DND-41 (cell line): ENCODE measurements around the gene ERCC6.

Source experiments
- ATAC-seq: fragments of 200-7000 bp; cut with Tn5 transposase; 3 replicates; pipeline ENCODE4 v1.9.1; 2021; ENCODE audit warnings: low read depth; ENCODE audit not compliant: insufficient read depth
- DNase-seq: peaks from one replicate; pipeline ENCODE4 v3.0.0-alpha.2; 2020
- H2AFZ ChIP-seq: 2 replicates; pipeline ENCODE4 v1.6.0; 2012; ENCODE audit warnings: low read depth, low read length
- H3K27ac ChIP-seq: 2 replicates; pipeline ENCODE4 v1.5.1; 2012; ENCODE audit warnings: low read length, inconsistent platforms
- H3K27me3 ChIP-seq: fragments of 200-600 bp; sonication (generic); 2 replicates; pipeline ENCODE4 v1.6.0; 2012; ENCODE audit warnings: low read length, mild to moderate bottlenecking, inconsistent platforms; ENCODE audit not compliant: insufficient read depth, poor library complexity
- H3K36me3 ChIP-seq: 2 replicates; pipeline ENCODE4 v1.5.1; 2012; ENCODE audit warnings: low read length, inconsistent platforms; ENCODE audit not compliant: insufficient read depth
- H3K4me1 ChIP-seq: 2 replicates; pipeline ENCODE4 v1.5.1; 2012; ENCODE audit warnings: mild to moderate bottlenecking, low read length; ENCODE audit not compliant: insufficient read depth
- H3K4me2 ChIP-seq: 2 replicates; pipeline ENCODE4 v1.6.0; 2012; ENCODE audit warnings: mild to moderate bottlenecking, moderate library complexity, low read length, inconsistent platforms; ENCODE audit not compliant: insufficient read depth
- H3K4me3 ChIP-seq, 2 experiments: fragments of 200-600 bp in 1 of 2; shearing (Covaris generic) in 1 of 2; 2 replicates each; pipeline ENCODE4 v1.5.1; 2012 to 2016; ENCODE audit warnings: inconsistent platforms in 2 of 2, low read length in 2 of 2, mild to moderate bottlenecking in 2 of 2, low read depth in 1 of 2, moderate library complexity in 1 of 2
- H3K79me2 ChIP-seq: 2 replicates; pipeline ENCODE4 v1.6.0; 2012; ENCODE audit warnings: low read length, inconsistent platforms; ENCODE audit not compliant: insufficient read depth
- H3K9ac ChIP-seq: 2 replicates; pipeline ENCODE4 v1.6.0; 2012; ENCODE audit warnings: low read depth, mild to moderate bottlenecking, inconsistent platforms, low read length, moderate library complexity
- H3K9me3 ChIP-seq: 2 replicates; pipeline ENCODE4 v1.5.1; 2012; ENCODE audit warnings: low read length, moderate library complexity, mild to moderate bottlenecking, inconsistent platforms; ENCODE audit not compliant: insufficient read depth, severe bottlenecking
- H4K20me1 ChIP-seq: 2 replicates; pipeline ENCODE4 v1.6.0; 2012; ENCODE audit warnings: low read length; ENCODE audit not compliant: insufficient read depth
- CTCF ChIP-seq: IDR thresholded peaks from 2 replicates; pipeline ENCODE4 v1.5.1; 2012; ENCODE audit warnings: borderline replicate concordance, low read length, moderate library complexity, mild to moderate bottlenecking; ENCODE audit not compliant: poor library complexity, severe bottlenecking; ENCODE audit errors: extremely low read depth
- EZH2 ChIP-seq: IDR thresholded peaks from 3 replicates; pipeline ENCODE4 v1.6.1; 2012; ENCODE audit warnings: borderline replicate concordance, low read depth, mild to moderate bottlenecking, moderate library complexity, low read length, inconsistent platforms; ENCODE audit not compliant: severe bottlenecking

ERCC6 gene

GRCh38 chr10:49527061-49527460 lies 11.9 kb downstream of the ERCC6 start:
- no peak for TF ChIP-seq EZH2
- TF ChIP-seq CTCF: no peak
- H3K4me3 ChIP-seq: no peak overlapping the region
- no peaks in the 10 kb centered on the region for H3K27me3 ChIP-seq
- H3K4me2 ChIP-seq: no peak overlapping the region
- no peak overlapping the region for H2AFZ ChIP-seq
- H3K79me2 ChIP-seq: no peaks in the 10 kb centered on the region
- ATAC-seq (no peak), DNase-seq (no peak)
- H3K27ac ChIP-seq: no peak overlapping the region
- H3K9me3 ChIP-seq: no peaks in the 10 kb centered on the region
- H3K9ac ChIP-seq: no peak overlapping the region
- peaks cover 67% of the 10 kb centered on the region for H3K36me3 ChIP-seq
- H3K4me1 ChIP-seq: no peaks in the 10 kb centered on the region
- peaks cover 5% of the 10 kb centered on the region for H4K20me1 ChIP-seq

- Histone ChIP-seq H3K36me3 (peaks cover 63% of the 10 kb centered on the region), H2AFZ (no peak overlapping the region), H3K9ac (no peak overlapping the region), H4K20me1 (peaks cover 4% of the 10 kb centered on the region), H3K27ac (no peak overlapping the region), H3K4me3 (no peak overlapping the region), H3K27me3 (no peaks in the 10 kb centered on the region), H3K4me2 (no peak overlapping the region), H3K4me1 (no peaks in the 10 kb centered on the region), H3K79me2 (no peaks in the 10 kb centered on the region), H3K9me3 (no peaks in the 10 kb centered on the region)
- DNase-seq: no peak
- ATAC-seq: no peak
- no peak for TF ChIP-seq CTCF
- no peak for TF ChIP-seq EZH2
Observed at GRCh38 chr10:49526619-49527018, 12.3 kb downstream of the ERCC6 start.

- peaks cover 49% of the 10 kb centered on the region for H3K36me3 ChIP-seq
- no peak overlapping the region for H2AFZ ChIP-seq
- H3K9me3 ChIP-seq: no peaks in the 10 kb centered on the region
- H3K27ac ChIP-seq: no peak overlapping the region
- H3K4me3 ChIP-seq: no peak overlapping the region
- no peak overlapping the region for H3K9ac ChIP-seq
- H4K20me1 ChIP-seq: peaks cover 2% of the 10 kb centered on the region
- H3K79me2 ChIP-seq: no peaks in the 10 kb centered on the region
- ATAC-seq (no peak), DNase-seq (no peak)
- H3K27me3 ChIP-seq: no peaks in the 10 kb centered on the region
- no peaks in the 10 kb centered on the region for H3K4me1 ChIP-seq
- H3K4me2 ChIP-seq: no peak overlapping the region
- TF ChIP-seq EZH2 (no peak), CTCF (no peak)
Observed at GRCh38 chr10:49524496-49524895, 14.4 kb downstream of the ERCC6 start.

- no peak for TF ChIP-seq CTCF
- TF ChIP-seq EZH2: no peak
- Histone ChIP-seq H3K9ac (no peak overlapping the region), H3K27ac (no peak overlapping the region), H3K36me3 (peaks cover 43% of the 10 kb centered on the region; the same call in 1 of the 2 replicates), H3K9me3 (no peaks in the 10 kb centered on the region), H4K20me1 (peaks cover 10% of the 10 kb centered on the region), H3K27me3 (no peaks in the 10 kb centered on the region), H3K4me1 (no peaks in the 10 kb centered on the region), H3K79me2 (no peaks in the 10 kb centered on the region), H3K4me3 (no peak overlapping the region), H3K4me2 (no peak overlapping the region), H2AFZ (no peak overlapping the region)
- DNase-seq (no peak), ATAC-seq (no peak)
Observed at GRCh38 chr10:49523301-49523700, 15.6 kb downstream of the ERCC6 start.
